HEK293 (cell line): Measurements from ENCODE around the gene UFSP1.

Experiments
- CTCF ChIA-PET: fragments of 350-600 bp; formaldehyde crosslinking; extraction: SDS; loops from one replicate; lab custom pipeline; 2021; ENCODE audit warnings: antibody characterized with exemption; lab: Yijun Ruan, JAX
- POLR2A ChIA-PET: fragments of 300-600 bp; formaldehyde crosslinking; extraction: SDS; loops from one replicate; lab custom pipeline; 2020; ENCODE audit warnings: antibody characterized with exemption, inconsistent platforms; lab: Yijun Ruan, JAX
- H3K27ac ChIP-seq: fragments of 200-500 bp; sonication (Bioruptor generic); 2 replicates; pipeline ENCODE4 v1.5.1; 2014; ENCODE audit warnings: low read depth, low read length, control low read depth, inconsistent platforms; ENCODE audit errors: extremely low read depth
- H3K36me3 ChIP-seq, 2 experiments: fragments of 200-500 bp in 1 of 2; sonication (Bioruptor generic) in 1 of 2; 1 replicate in 1 of 2; 2 replicates in 1 of 2; pipeline ENCODE4 v1.5.1; 2014 to 2017; ENCODE audit warnings: inconsistent platforms in 2 of 2, low read length in 2 of 2; ENCODE audit not compliant: control insufficient read depth in 2 of 2, insufficient read depth in 1 of 2
- H3K4me1 ChIP-seq: fragments of 200-500 bp; sonication (Bioruptor generic); 2 replicates; pipeline ENCODE4 v1.5.1; 2014; ENCODE audit warnings: mild to moderate bottlenecking, low read length, inconsistent platforms; ENCODE audit not compliant: control insufficient read depth, insufficient read depth
- H3K4me3 ChIP-seq: 2 replicates; pipeline ENCODE4 v1.5.1; 2011; ENCODE audit warnings: low read depth, mild to moderate bottlenecking, control low read depth, low read length, moderate library complexity
- H3K9me3 ChIP-seq: fragments of 200-500 bp; sonication (Bioruptor generic); 2 replicates; pipeline ENCODE4 v1.5.1; 2014; ENCODE audit warnings: low read depth, low read length, inconsistent platforms; ENCODE audit not compliant: control insufficient read depth, insufficient read depth
- FEZF1 ChIP-seq: fragments of 450-650 bp; formaldehyde crosslinking; IDR thresholded peaks from 2 replicates; pipeline ENCODE4 v1.5.1; 2016; ENCODE audit warnings: missing biosample characterization, missing genetic modification characterization
- GLIS2 ChIP-seq: fragments of 450-650 bp; formaldehyde crosslinking; IDR thresholded peaks from 2 replicates; pipeline ENCODE4 v1.5.1; 2016; ENCODE audit warnings: missing biosample characterization, missing genetic modification characterization
- HOXA7 ChIP-seq: sonication (generic); formaldehyde crosslinking; IDR thresholded peaks from 2 replicates; pipeline ENCODE4 v1.8.1; 2022; ENCODE audit warnings: missing genetic modification reagents, borderline replicate concordance
- INSM2 ChIP-seq: fragments of 450-650 bp; formaldehyde crosslinking; IDR thresholded peaks from 2 replicates; pipeline ENCODE4 v1.5.1; 2016; ENCODE audit warnings: missing biosample characterization, missing genetic modification characterization
- KLF9 ChIP-seq: fragments of 450-650 bp; formaldehyde crosslinking; IDR thresholded peaks from 2 replicates; pipeline ENCODE4 v1.5.1; 2016; ENCODE audit warnings: missing biosample characterization, missing genetic modification characterization, low read depth
- PRDM1 ChIP-seq: fragments of 450-650 bp; formaldehyde crosslinking; IDR thresholded peaks from 2 replicates; pipeline ENCODE4; 2016; ENCODE audit warnings: missing biosample characterization, missing genetic modification characterization
- REST ChIP-seq: fragments of 450-650 bp; formaldehyde crosslinking; IDR thresholded peaks from 2 replicates; pipeline ENCODE4 v1.5.1; 2016; ENCODE audit warnings: missing biosample characterization, missing genetic modification characterization
- SCRT1 ChIP-seq: fragments of 450-650 bp; formaldehyde crosslinking; IDR thresholded peaks from 2 replicates; pipeline ENCODE4 v1.5.1; 2016; ENCODE audit warnings: missing biosample characterization, missing genetic modification characterization, borderline replicate concordance
- SCRT2 ChIP-seq: fragments of 450-650 bp; formaldehyde crosslinking; IDR thresholded peaks from 2 replicates; pipeline ENCODE4 v1.5.1; 2016; ENCODE audit warnings: missing biosample characterization, missing genetic modification characterization
- SP2 ChIP-seq: fragments of 450-650 bp; formaldehyde crosslinking; IDR thresholded peaks from 2 replicates; pipeline ENCODE4 v1.5.1; 2016; ENCODE audit warnings: missing biosample characterization, missing genetic modification characterization
- YY1 ChIP-seq: fragments of 450-650 bp; formaldehyde crosslinking; IDR thresholded peaks from 2 replicates; pipeline ENCODE4 v1.5.1; 2018; ENCODE audit warnings: missing biosample characterization, missing genetic modification characterization
- ZIC2 ChIP-seq: fragments of 450-650 bp; formaldehyde crosslinking; IDR thresholded peaks from 2 replicates; pipeline ENCODE4 v1.5.1; 2016; ENCODE audit warnings: missing biosample characterization, missing genetic modification characterization
- ZNF155 ChIP-seq: fragments of 450-650 bp; formaldehyde crosslinking; IDR thresholded peaks from 2 replicates; pipeline ENCODE4 v1.5.1; 2016; ENCODE audit warnings: missing biosample characterization, missing genetic modification characterization
- ZNF23 ChIP-seq: fragments of 450-650 bp; formaldehyde crosslinking; IDR thresholded peaks from 2 replicates; pipeline ENCODE4 v1.5.1; 2016; ENCODE audit warnings: missing biosample characterization, missing genetic modification characterization, borderline replicate concordance
- ZNF26 ChIP-seq: fragments of 450-650 bp; formaldehyde crosslinking; IDR thresholded peaks from 2 replicates; pipeline ENCODE4 v1.5.1; 2016; ENCODE audit warnings: missing biosample characterization, missing genetic modification characterization
- ZNF37A ChIP-seq: fragments of 450-650 bp; IDR thresholded peaks from 2 replicates; pipeline ENCODE4 v1.5.1; 2018; ENCODE audit warnings: missing biosample characterization, missing genetic modification characterization
- ZNF398 ChIP-seq: fragments of 450-650 bp; formaldehyde crosslinking; IDR thresholded peaks from 2 replicates; pipeline ENCODE4 v1.5.1; 2017; ENCODE audit warnings: missing biosample characterization, missing genetic modification characterization
- ZNF426 ChIP-seq: fragments of 450-650 bp; formaldehyde crosslinking; IDR thresholded peaks from 2 replicates; pipeline ENCODE4 v1.5.1; 2017; ENCODE audit warnings: missing biosample characterization, missing genetic modification characterization, mild to moderate bottlenecking, inconsistent platforms, moderate library complexity
- ZNF48 ChIP-seq: fragments of 450-650 bp; formaldehyde crosslinking; IDR thresholded peaks from 2 replicates; pipeline ENCODE4 v1.5.1; 2016; ENCODE audit warnings: missing biosample characterization, missing genetic modification characterization
- ZNF514 ChIP-seq: fragments of 450-650 bp; formaldehyde crosslinking; IDR thresholded peaks from 2 replicates; pipeline ENCODE4 v1.5.1; 2016; ENCODE audit warnings: missing biosample characterization, missing genetic modification characterization
- ZNF560 ChIP-seq: fragments of 450-650 bp; formaldehyde crosslinking; IDR thresholded peaks from 2 replicates; pipeline ENCODE4 v1.5.1; 2017; ENCODE audit warnings: missing biosample characterization, missing genetic modification characterization, borderline replicate concordance
- ZNF654 ChIP-seq: fragments of 450-650 bp; formaldehyde crosslinking; IDR thresholded peaks from 2 replicates; pipeline ENCODE4 v1.5.1; 2016; ENCODE audit warnings: low read depth, missing biosample characterization, missing genetic modification characterization
- ZNF792 ChIP-seq: fragments of 450-650 bp; formaldehyde crosslinking; IDR thresholded peaks from 2 replicates; pipeline ENCODE4 v1.5.1; 2016; ENCODE audit warnings: missing biosample characterization, missing genetic modification characterization

UFSP1 gene

DNA sequence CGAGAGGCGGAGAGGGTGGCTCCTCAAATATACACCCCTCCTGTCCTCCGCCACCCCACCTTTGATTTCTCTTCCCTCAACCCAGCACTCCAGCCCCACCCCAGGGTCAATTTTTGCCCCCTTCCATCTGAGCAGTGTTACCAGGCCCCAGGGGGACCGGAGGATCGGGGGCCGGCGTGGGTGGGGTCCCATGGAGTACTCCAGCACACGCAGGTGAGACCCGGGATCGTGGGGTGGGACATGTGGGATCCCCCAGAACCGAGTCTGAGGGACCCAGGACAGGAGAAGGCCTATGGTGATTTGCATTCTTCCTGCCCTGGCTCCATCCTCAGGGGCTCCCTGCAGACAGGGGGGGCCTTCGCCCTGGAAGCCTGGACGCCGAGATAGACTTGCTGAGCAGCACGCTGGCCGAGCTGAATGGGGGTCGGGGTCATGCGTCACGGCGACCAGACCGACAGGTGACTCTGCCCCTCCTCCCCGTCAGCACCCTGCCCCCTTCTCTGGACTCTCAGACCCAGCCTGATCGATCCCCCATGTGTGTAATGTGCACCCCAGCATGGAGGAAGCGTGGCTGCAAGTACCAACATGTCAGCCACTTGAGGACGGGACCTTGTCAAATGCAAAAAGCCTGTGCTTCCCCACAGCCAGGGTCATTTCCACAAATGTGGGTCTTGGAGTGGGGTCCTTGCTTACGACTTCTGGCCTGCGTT is 21.6 kb downstream of the UFSP1 start:
- Histone ChIP-seq H3K4me3 (peak overlapping the region; percentile 64), H3K36me3 (peaks cover 18 to 26% of the 10 kb centered on the region in 2 experiments; a peak in 2 of 3 replicates), H3K27ac (peak overlapping the region; percentile 86; the same call in 1 of the 2 replicates), H3K4me1 (no peaks in the 10 kb centered on the region; the same call in 1 of the 2 replicates), H3K9me3 (no peaks in the 10 kb centered on the region)
- peak; percentile 65; the same call in 1 of the 2 replicates for TF ChIP-seq SCRT1 (tag by site-specific recombination)
- TF ChIP-seq HOXA7 (CRISPR knock-in tag): no peak
- no peak for TF ChIP-seq REST
- no peak for TF ChIP-seq ZNF155 (tag by site-specific recombination)
- TF ChIP-seq ZNF23 (tag by site-specific recombination): no peak
- peak; percentile 78 for TF ChIP-seq GLIS2 (tag by site-specific recombination)
- TF ChIP-seq YY1: no peak
- no peak for TF ChIP-seq SP2 (tag by site-specific recombination)
- TF ChIP-seq SCRT2 (tag by site-specific recombination): peak; percentile 51; the same call in 1 of the 2 replicates
- TF ChIP-seq ZIC2 (tag by site-specific recombination): 0 out of 2 replicates have a peak, but pooled peaks have one; percentile 23
- TF ChIP-seq ZNF398: no peak
- POLR2A ChIA-PET: interaction anchor here (1.2 to 1.4 kb wide), 3 partner anchors 16 to 439 kb away, joined by 4 to 7 read pairs (median 6); partner anchors contain the start of genes SLC12A9, UFSP1 and ZCWPW1
- CTCF ChIA-PET: interaction anchor here (1.0 kb wide), 1 partner anchor 15 kb away, joined by 4 read pairs; the partner anchor contains the start of gene SLC12A9

DNA sequence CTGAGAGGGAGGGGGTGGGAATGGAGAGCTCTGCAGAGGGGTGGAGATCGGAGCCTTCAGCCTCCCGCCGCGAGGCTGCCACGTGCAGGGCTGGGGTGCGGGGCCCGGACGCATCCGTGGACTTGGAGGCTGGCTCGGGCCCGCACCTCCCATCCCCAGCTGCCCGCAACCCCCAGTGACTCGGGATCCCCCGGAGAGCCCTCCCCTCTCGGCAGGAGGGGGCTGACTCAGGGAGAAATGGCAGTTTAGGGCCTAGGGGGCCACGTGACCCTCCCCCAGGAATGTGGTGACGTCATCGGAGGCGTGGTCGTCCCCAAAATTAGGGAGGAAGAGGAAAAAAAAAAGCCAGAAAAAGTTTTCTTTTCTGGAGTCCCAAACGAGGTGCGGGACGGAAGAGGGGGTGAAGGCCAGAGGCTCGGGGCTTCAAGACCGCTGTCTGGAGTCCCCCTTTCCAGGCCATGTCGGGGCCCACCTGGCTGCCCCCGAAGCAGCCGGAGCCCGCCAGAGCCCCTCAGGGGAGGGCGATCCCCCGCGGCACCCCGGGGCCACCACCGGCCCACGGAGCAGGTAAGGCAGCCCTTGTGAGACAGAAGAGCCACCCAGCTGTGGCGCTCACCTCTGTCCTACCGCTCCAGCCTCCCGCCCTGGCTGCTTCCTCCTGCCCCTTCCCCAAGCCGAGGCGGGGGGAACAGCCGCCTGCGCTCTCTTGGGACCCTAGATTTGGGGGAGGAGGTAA is 22.3 kb downstream of the UFSP1 start, which contains the start of gene TRIP6:
Gene TRIP6 (plus strand): TSS at position 348 of the 736 bp plus-strand sequence. CDS start 111 bp downstream, at position 459.
- Histone ChIP-seq H3K4me1 (no peaks in the 10 kb centered on the region; the same call in 1 of the 2 replicates), H3K4me3 (peak within 1 kb of the TSS; percentile 64), H3K27ac (peak within 1 kb of the TSS; percentile 86; the same call in 1 of the 2 replicates), H3K9me3 (no peaks in the 10 kb centered on the region), H3K36me3 (peaks cover 14 to 21% of the 10 kb centered on the region in 2 experiments; a peak in 2 of 3 replicates)
- ChIA-PET CTCF (interaction anchor here (0.6 to 1.0 kb wide), 3 partner anchors 9 to 142 kb away, joined by 3 to 4 read pairs (median 4); partner anchors contain the start of gene SLC12A9), POLR2A (interaction anchor here (1.0 to 1.4 kb wide), 5 partner anchors 8 to 438 kb away, joined by 4 to 9 read pairs (median 7); partner anchors contain the start of genes POP7, SLC12A9, SRRT and UFSP1)
- TF ChIP-seq SCRT2 (tag by site-specific recombination) (no peak), ZNF792 (no peak), ZNF155 (tag by site-specific recombination) (no peak), ZNF560 (tag by site-specific recombination) (no peak), ZNF48 (no peak), ZNF426 (tag by site-specific recombination) (no peak), ZNF26 (tag by site-specific recombination) (no peak), FEZF1 (tag by site-specific recombination) (peak; percentile 51), PRDM1 (tag by site-specific recombination) (0 out of 2 replicates have a peak, but pooled peaks have one; percentile 62), ZNF514 (tag by site-specific recombination) (no peak), ZNF654 (tag by site-specific recombination) (no peak), INSM2 (tag by site-specific recombination) (peak; percentile 96), KLF9 (tag by site-specific recombination) (peak; percentile 95), ZNF37A (tag by site-specific recombination) (peak; percentile 31; the same call in 1 of the 2 replicates)
